Hindlimb muscle (tissue), 1 donor: ENCODE data around the gene ZNF544. TPM values are rescaled to one million over a fixed set of nuclear protein-coding genes. Genes with fewer than 3 reads are reported as not detected.
A peak's percentile ranks its signal among the peaks of the same experiment; 100 is the strongest.

Source experiments
- DNase-seq: peaks from one replicate; pipeline ENCODE4 v3.0.0-alpha.2; 2013
- polyA plus RNA-seq: library from polyadenylated mRNA; unstranded; fragments of 120-200 nt; gene quantifications from one replicate; pipeline ENCODE4 v1.2.1, GENCODE V29; 2013; ENCODE audit not compliant: insufficient read length

Gene ZNF544
- polyA plus RNA-seq = 17.6 TPM

GRCh38 chr19:58228585-58229254, at the start of gene ZNF544:
Gene ZNF544, plus strand, starts transcription at chr19:58228914. Its CDS starts 15,110 bp downstream, at chr19:58244024.
- DNase-seq = peak; percentile 69

- DNase-seq = no peak
These were observed 46.7 kb upstream of the ZNF544 start for GRCh38 chr19:58181902-58182576.

- DNase-seq = no peak
These were observed 46.1 kb upstream of the ZNF544 start for GRCh38 chr19:58182577-58182988.

- peak; percentile 92 for DNase-seq
These were observed 45.5 kb upstream of the ZNF544 start, which contains the start of gene ZNF274 for GRCh38 chr19:58182989-58183816. Gene ZNF274, plus strand, starts transcription at chr19:58183061. Its CDS starts 905 bp downstream, at chr19:58183966.

- no peak for DNase-seq
These were observed 44.9 kb upstream of the ZNF544 start for GRCh38 chr19:58183817-58184215.

- no peak for DNase-seq
These were observed 31.7 kb upstream of the ZNF544 start for GRCh38 chr19:58196901-58197616.

GRCh38 chr19:58203814-58204475, 24.8 kb upstream of the ZNF544 start:
- DNase-seq = no peak

- DNase-seq = no peak
These were observed 24.1 kb upstream of the ZNF544 start for GRCh38 chr19:58204566-58204965.

GRCh38 chr19:58209577-58209976, 19.1 kb upstream of the ZNF544 start:
- DNase-seq = no peak

GRCh38 chr19:58212336-58213074, 16.2 kb upstream of the ZNF544 start:
- DNase-seq = no peak

GRCh38 chr19:58213075-58213369, 15.7 kb upstream of the ZNF544 start:
- no peak for DNase-seq

- no peak for DNase-seq
These were observed 11.6 kb upstream of the ZNF544 start for GRCh38 chr19:58217069-58217481.

- no peak for DNase-seq
These were observed 10.9 kb upstream of the ZNF544 start for GRCh38 chr19:58217607-58218391.

GRCh38 chr19:58218899-58219298, 9.8 kb upstream of the ZNF544 start:
- DNase-seq = no peak

GRCh38 chr19:58227964-58228584, 640 bp upstream of the ZNF544 start:
- no peak for DNase-seq

- DNase-seq = peak; percentile 18
These were observed 533 bp downstream of the ZNF544 start for GRCh38 chr19:58229255-58229639.

- DNase-seq = no peak
These were observed 8.6 kb downstream of the ZNF544 start for GRCh38 chr19:58237324-58237723.

GRCh38 chr19:58243351-58243750, 14.6 kb downstream of the ZNF544 start:
- DNase-seq = no peak

GRCh38 chr19:58248886-58249285, 20.2 kb downstream of the ZNF544 start:
- no peak for DNase-seq

- DNase-seq = no peak
These were observed 23.5 kb downstream of the ZNF544 start for GRCh38 chr19:58252102-58252685.
